NCI-H146 (cell line): ENCODE data around the gene HIVEP1.

ENCODE experiments used
- DNase-seq: peaks from one replicate; lab custom pipeline; 2025; lab: John Stamatoyannopoulos, UW

The HIVEP1 gene

GRCh38 chr6:12017876-12018401 lies 5.8 kb downstream of the HIVEP1 start:
- no peak for DNase-seq

- DNase-seq, result no peak
These were observed 8.2 kb downstream of the HIVEP1 start for GRCh38 chr6:12020187-12020791.

- DNase-seq, result no peak
These were observed 10.4 kb downstream of the HIVEP1 start for GRCh38 chr6:12022481-12022880.

- no peak for DNase-seq
These were observed 10.9 kb downstream of the HIVEP1 start for GRCh38 chr6:12022953-12023388.

- DNase-seq, result no peak
These were observed 12.1 kb downstream of the HIVEP1 start for GRCh38 chr6:12024216-12024615.

GRCh38 chr6:12024699-12025434 lies 12.8 kb downstream of the HIVEP1 start:
- no peak for DNase-seq

GRCh38 chr6:12026120-12026519 lies 14.0 kb downstream of the HIVEP1 start:
- no peak for DNase-seq

GRCh38 chr6:12026833-12027232 lies 14.7 kb downstream of the HIVEP1 start:
- DNase-seq, result no peak

GRCh38 chr6:12028213-12028612 lies 16.1 kb downstream of the HIVEP1 start:
- DNase-seq, result no peak

GRCh38 chr6:12029979-12030737 lies 18.0 kb downstream of the HIVEP1 start:
- no peak for DNase-seq

- DNase-seq, result no peak
These were observed 19.0 kb downstream of the HIVEP1 start for GRCh38 chr6:12030993-12031550.

- DNase-seq, result no peak
These were observed 20.9 kb downstream of the HIVEP1 start for GRCh38 chr6:12032783-12033573.

GRCh38 chr6:12033770-12034169 lies 21.7 kb downstream of the HIVEP1 start:
- DNase-seq, result no peak

GRCh38 chr6:12034349-12034748 lies 22.2 kb downstream of the HIVEP1 start:
- DNase-seq, result no peak

- DNase-seq, result no peak
These were observed 22.7 kb downstream of the HIVEP1 start for GRCh38 chr6:12034837-12035236.

- no peak for DNase-seq
These were observed 24.7 kb downstream of the HIVEP1 start for GRCh38 chr6:12036766-12037165.

- DNase-seq, result no peak
These were observed 25.7 kb downstream of the HIVEP1 start for GRCh38 chr6:12037798-12038197.

GRCh38 chr6:12039540-12040459 lies 27.7 kb downstream of the HIVEP1 start:
- peak; percentile 7 for DNase-seq

GRCh38 chr6:12047304-12047703 lies 35.2 kb downstream of the HIVEP1 start:
- no peak for DNase-seq

- DNase-seq, result no peak
These were observed 35.8 kb downstream of the HIVEP1 start for GRCh38 chr6:12047792-12048432.
